Middle frontal gyrus (tissue), 1 donor: ENCODE measurements around the gene BCL2L14.
"Not testable (repeated sequence)": the region's sequence is repeated elsewhere in the genome, so short reads cannot be mapped to it uniquely, and the experiment has no call there.

ENCODE experiments used
- DNase-seq: peaks from one replicate; pipeline ENCODE4 v3.0.0-alpha.2; 2015; ENCODE audit warnings: low spot score; ENCODE audit errors: extremely low spot score

Gene BCL2L14

GRCh38 chr12:12107678-12108077 is 36.9 kb downstream of the BCL2L14 start:
- DNase-seq = no peak

- DNase-seq = no peak
Observed at GRCh38 chr12:12108441-12109058, 37.8 kb downstream of the BCL2L14 start.

GRCh38 chr12:12110923-12111555 is 40.3 kb downstream of the BCL2L14 start:
- not testable (repeated sequence) for DNase-seq

GRCh38 chr12:12115514-12115913 is 44.8 kb downstream of the BCL2L14 start:
- DNase-seq = no peak

GRCh38 chr12:12116677-12117076 is 45.9 kb downstream of the BCL2L14 start:
- no peak for DNase-seq

- DNase-seq = no peak
Observed at GRCh38 chr12:12121061-12121460, 50.3 kb downstream of the BCL2L14 start.

- no peak for DNase-seq
Observed at GRCh38 chr12:12123036-12123604, 52.4 kb downstream of the BCL2L14 start.

- DNase-seq = no peak
Observed at GRCh38 chr12:12126551-12126950, 55.8 kb downstream of the BCL2L14 start.

GRCh38 chr12:12127304-12127703 is 56.6 kb downstream of the BCL2L14 start:
- DNase-seq = no peak

- DNase-seq = no peak
Observed at GRCh38 chr12:12128670-12129069, 57.9 kb downstream of the BCL2L14 start.

- DNase-seq = no peak
Observed at GRCh38 chr12:12133259-12133658, 62.5 kb downstream of the BCL2L14 start.

- DNase-seq = no peak
Observed at GRCh38 chr12:12133785-12134184, 63.0 kb downstream of the BCL2L14 start.

GRCh38 chr12:12138203-12139154 is 67.7 kb downstream of the BCL2L14 start:
- no peak for DNase-seq

- no peak for DNase-seq
Observed at GRCh38 chr12:12141000-12141399, 70.3 kb downstream of the BCL2L14 start.

GRCh38 chr12:12144531-12144930 is 73.8 kb downstream of the BCL2L14 start:
- DNase-seq = not testable (repeated sequence)

GRCh38 chr12:12147111-12147510 is 76.4 kb downstream of the BCL2L14 start:
- DNase-seq = no peak
